Natural killer cell (primary cell): Measurements from ENCODE around the gene TADA3. TPM values are rescaled to one million over a fixed set of nuclear protein-coding genes. Genes with fewer than 3 reads are reported as not detected.
A peak's percentile ranks its signal among the peaks of the same experiment; 100 is the strongest.

ENCODE experiments used
- ATAC-seq, 3 donors: fragments of 150-1000 bp in 2 of 3; fragments of 200-7000 bp in 1 of 3; cut with Tn5 transposase; 1 replicate in 1 of 3; 2 replicates in 2 of 3; pipeline ENCODE4 v1.10.0; 2021; ENCODE audit warnings: mild to moderate bottlenecking in 2 of 3, moderate library complexity in 2 of 3
- DNase-seq, 2 donors: peaks; one replicate each; pipeline versions ENCODE4 v3.0.0 to v3.0.0-alpha.2; 2013 to 2021; ENCODE audit warnings: mixed read lengths in 1 of 2
- H3K27ac ChIP-seq: one replicate; pipeline ENCODE4 v1.5.1; 2013; ENCODE audit warnings: mild to moderate bottlenecking, low read length
- H3K27me3 ChIP-seq: one replicate; pipeline ENCODE4 v1.6.1; 2013; ENCODE audit warnings: low read length; ENCODE audit not compliant: control insufficient read depth, insufficient read depth
- H3K36me3 ChIP-seq: one replicate; pipeline ENCODE4 v1.6.1; 2013; ENCODE audit warnings: low read length; ENCODE audit not compliant: control insufficient read depth, insufficient read depth
- H3K4me1 ChIP-seq: one replicate; pipeline ENCODE4 v1.6.1; 2013; ENCODE audit warnings: low read length; ENCODE audit not compliant: control insufficient read depth, insufficient read depth
- H3K4me3 ChIP-seq: one replicate; pipeline ENCODE4 v1.5.1; 2013; ENCODE audit warnings: low read length
- H3K9me3 ChIP-seq: one replicate; pipeline ENCODE4 v1.6.1; 2013; ENCODE audit warnings: low read length; ENCODE audit not compliant: control insufficient read depth, insufficient read depth
- H3K27ac Mint-ChIP-seq, 2 donors: one replicate each; pipeline ENCODE4 v1.8.0; 2022; ENCODE audit warnings: mild to moderate bottlenecking in 2 of 2, mixed read lengths in 2 of 2, moderate library complexity in 1 of 2
- H3K27me3 Mint-ChIP-seq, 2 donors: one replicate each; pipeline ENCODE4 v1.8.0; 2022; ENCODE audit warnings: low read depth in 2 of 2, mixed read lengths in 2 of 2
- H3K36me3 Mint-ChIP-seq: one replicate; pipeline ENCODE4 v1.8.0; 2022; ENCODE audit warnings: mixed read lengths
- H3K4me1 Mint-ChIP-seq, 2 donors: one replicate each; pipeline ENCODE4 v1.8.0; 2022; ENCODE audit warnings: mixed read lengths in 2 of 2
- H3K4me3 Mint-ChIP-seq: one replicate; pipeline ENCODE4 v1.8.0; 2022; ENCODE audit warnings: mild to moderate bottlenecking, moderate library complexity, mixed read lengths
- H3K9me3 Mint-ChIP-seq, 2 donors: one replicate each; pipeline ENCODE4 v1.8.0; 2022; ENCODE audit warnings: mixed read lengths in 2 of 2
- CTCF ChIP-seq: fragments of 200-600 bp; IDR thresholded peaks from one replicate; pipeline ENCODE4 v1.8.0; 2022; ENCODE audit warnings: antibody characterized with exemption
- WGBS: methylation state at CpG from one replicate; pipeline ENCODE4 v1.1.7; 2013; ENCODE audit warnings: missing lambda C conversion rate; ENCODE audit not compliant: insufficient coverage; 5-methylcytosine and 5-hydroxymethylcytosine counted together
- intact Hi-C: fragments of 100-400 bp; cut with micrococcal nuclease; formaldehyde crosslinking; loops from one replicate; pipeline ENCODE4 v1.14.2; 2022
- total RNA-seq, 4 donors: library from RNA; stranded (reverse); fragments of 120-200 nt in 1 of 4; gene quantifications; one replicate each; pipeline versions ENCODE4 v1.2.3 to v1.2.4, GENCODE V29; 2013 to 2022

TADA3 gene
- total RNA-seq, 3 donors from 2014 or later (not counting 1 experiment from before 2014, with no cell fraction given): 59.2 to 73.7 (median 69.2) TPM

- DNase-seq (no peak), ATAC-seq (peak in 1 of 3 donors; percentile 45)
- Histone ChIP-seq H3K36me3 (peaks cover 38% of the 10 kb centered on the region), H3K4me1 (no peaks in the 10 kb centered on the region), H3K9me3 (no peaks in the 10 kb centered on the region), H3K27me3 (no peaks in the 10 kb centered on the region), H3K4me3 (no peak overlapping the region), H3K27ac (no peak overlapping the region)
- Mint-ChIP-seq H3K9me3 (no peaks in the 10 kb centered on the region), H3K27ac (peak overlapping the region; percentile 58 to 61), H3K36me3 (no peaks in the 10 kb centered on the region), H3K4me1 (peaks cover 13 to 18% of the 10 kb centered on the region in 2 donors), H3K4me3 (no peak overlapping the region), H3K27me3 (no peaks in the 10 kb centered on the region)
- TF ChIP-seq CTCF: no peak
- intact Hi-C loops: no loop called here
- WGBS: 86% methylated on average over 3 of the region's 3 CpGs
These were observed 39.0 kb upstream of the TADA3 start for GRCh38 chr3:9831253-9831652.

GRCh38 chr3:9828801-9829755, 36.8 kb upstream of the TADA3 start:
- no peak for TF ChIP-seq CTCF
- Histone ChIP-seq H3K4me3 (no peak overlapping the region), H3K27me3 (no peaks in the 10 kb centered on the region), H3K36me3 (peaks cover 26% of the 10 kb centered on the region), H3K27ac (no peak overlapping the region), H3K4me1 (no peaks in the 10 kb centered on the region), H3K9me3 (no peaks in the 10 kb centered on the region)
- Mint-ChIP-seq H3K4me1 (peaks cover 13% of the 10 kb centered on the region in 2 donors), H3K4me3 (no peak overlapping the region), H3K27ac (no peak overlapping the region), H3K9me3 (no peaks in the 10 kb centered on the region), H3K36me3 (no peaks in the 10 kb centered on the region), H3K27me3 (no peaks in the 10 kb centered on the region)
- ATAC-seq: no peak
- WGBS: 98% methylated on average over 17 of the region's 17 CpGs
- DNase-seq: no peak
- intact Hi-C loops: no loop called here

DNA sequence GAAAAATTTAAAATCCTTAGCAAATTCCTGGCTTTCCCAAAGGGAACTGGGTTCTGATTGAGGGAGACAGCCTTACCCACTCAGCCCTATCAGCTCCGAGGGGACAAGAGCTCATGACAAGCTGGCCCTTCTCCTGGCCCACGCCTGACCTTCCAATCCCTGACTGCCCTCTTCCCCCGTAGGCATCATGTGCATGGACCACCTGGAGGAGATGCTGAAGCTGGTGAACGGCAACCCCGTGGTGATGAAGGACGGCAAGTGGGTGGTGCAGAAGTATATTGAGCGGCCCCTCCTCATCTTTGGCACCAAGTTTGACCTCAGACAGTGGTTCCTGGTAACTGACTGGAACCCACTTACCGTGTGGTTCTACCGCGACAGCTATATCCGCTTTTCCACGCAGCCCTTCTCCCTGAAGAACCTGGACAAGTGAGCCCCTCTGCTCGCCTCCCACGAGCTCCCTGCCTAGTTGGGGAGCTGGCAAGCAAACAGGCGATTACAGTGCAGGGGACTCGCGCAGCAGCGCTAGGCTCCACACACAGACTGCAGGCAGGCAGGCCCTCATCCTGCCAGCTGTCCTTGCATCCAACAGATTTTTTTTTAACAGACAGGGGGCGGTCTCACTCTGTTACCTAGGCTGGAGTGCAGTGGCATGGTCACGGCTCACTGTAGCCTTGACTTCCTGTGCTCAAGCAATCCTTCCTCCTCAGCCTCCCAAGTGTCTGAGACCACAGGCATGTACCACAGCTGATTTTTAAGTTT, 34.7 kb upstream of the TADA3 start:
- Histone ChIP-seq H3K4me1 (no peaks in the 10 kb centered on the region), H3K9me3 (no peaks in the 10 kb centered on the region), H3K27ac (no peak overlapping the region), H3K27me3 (no peaks in the 10 kb centered on the region), H3K36me3 (peaks cover 12% of the 10 kb centered on the region), H3K4me3 (no peak overlapping the region)
- 92% methylated on average over 20 of the region's 20 CpGs for WGBS
- H3K36me3 Mint-ChIP-seq: no peaks in the 10 kb centered on the region
- peak overlapping the region in 1 of 2 donors; percentile 45 for H3K27ac Mint-ChIP-seq
- TF ChIP-seq CTCF: peak; percentile 14
- no peak overlapping the region for H3K4me3 Mint-ChIP-seq
- ATAC-seq: peak in 2 of 3 donors; percentile 54 to 60
- intact Hi-C loops: no loop called here
- peak in 1 of 2 donors; percentile 51 for DNase-seq
- H3K4me1 Mint-ChIP-seq: peaks cover 13% of the 10 kb centered on the region in 2 donors
- H3K9me3 Mint-ChIP-seq: no peaks in the 10 kb centered on the region
- no peaks in the 10 kb centered on the region for H3K27me3 Mint-ChIP-seq
